ENCODE data around the gene MECP2.

- TF ChIP-seq CTCF (IDR thresholded peaks at IDR 0.05) (no peak), ZFX (IDR thresholded peaks at IDR 0.05; ENCODE audit: borderline replicate concordance) (no peak)
These were observed 23.1 kb upstream of the MECP2 start for GRCh38 chrX:154120567-154120966.

Data from 22Rv1 (cell line).